Measurements from ENCODE around the gene SP3.
"Not testable (repeated sequence)": the region's sequence is repeated elsewhere in the genome, so short reads cannot be mapped to it uniquely, and the experiment has no call there.

SP3 gene

GRCh38 chr2:173896755-173897154 lies 68.4 kb downstream of the SP3 start:
- H3K4me3 ChIP-seq (ENCODE audit: low read depth, low read length), result no peak overlapping the region
- TF ChIP-seq CTCF (IDR thresholded peaks at IDR 0.05; ENCODE audit: low read depth, low read length, missing control alignments), result no peak
- no peak for DNase-seq (ENCODE audit: low read depth)
- in situ Hi-C loops (cut with HindIII; ENCODE audit: low sequenced_read_pairs), result no loop called here

GRCh38 chr2:173892341-173892740 lies 72.8 kb downstream of the SP3 start:
- H3K4me3 ChIP-seq (ENCODE audit: low read depth, low read length), result no peak overlapping the region
- TF ChIP-seq CTCF (IDR thresholded peaks at IDR 0.05; ENCODE audit: low read depth, low read length, missing control alignments), result no peak
- no peak for DNase-seq (ENCODE audit: low read depth)
- in situ Hi-C loops (cut with HindIII; ENCODE audit: low sequenced_read_pairs), result no loop called here

- H3K4me3 ChIP-seq (ENCODE audit: low read depth, low read length), result no peak overlapping the region
- DNase-seq (ENCODE audit: low read depth), result no peak
- TF ChIP-seq CTCF (IDR thresholded peaks at IDR 0.05; ENCODE audit: low read depth, low read length, missing control alignments), result no peak
- in situ Hi-C loops (cut with HindIII; ENCODE audit: low sequenced_read_pairs), result no loop called here
Observed at GRCh38 chr2:173891315-173892037, 73.7 kb downstream of the SP3 start.

- in situ Hi-C loops (cut with HindIII; ENCODE audit: low sequenced_read_pairs), result not testable (repeated sequence)
Observed at GRCh38 chr2:173889464-173889863, 75.7 kb downstream of the SP3 start.

GRCh38 chr2:173886613-173887012 lies 78.6 kb downstream of the SP3 start:
- no peak for DNase-seq (ENCODE audit: low read depth)
- in situ Hi-C loops (cut with HindIII; ENCODE audit: low sequenced_read_pairs), result no loop called here
- H3K4me3 ChIP-seq (ENCODE audit: low read depth, low read length), result no peak overlapping the region
- no peak for TF ChIP-seq CTCF (IDR thresholded peaks at IDR 0.05; ENCODE audit: low read depth, low read length, missing control alignments)

More at GRCh38 chr2:173889464-173889863, 75.7 kb downstream of the SP3 start:
- not testable (repeated sequence) for DNase-seq (ENCODE audit: low read depth); H3K4me3 ChIP-seq (ENCODE audit: low read depth, low read length)

- in situ Hi-C loops (cut with HindIII; ENCODE audit: low sequenced_read_pairs), result loop anchor here (5.0 kb wide), 1 partner anchor 48 kb away; no protein-coding TSS in a partner anchor
- TF ChIP-seq CTCF (IDR thresholded peaks at IDR 0.05; ENCODE audit: low read depth, low read length, missing control alignments), result peak; percentile 51
- H3K4me3 ChIP-seq (ENCODE audit: low read depth, low read length), result no peak overlapping the region
- peak; percentile 11 for DNase-seq (ENCODE audit: low read depth)
Observed at GRCh38 chr2:173884025-173884802, 81.0 kb downstream of the SP3 start.

- no peak for DNase-seq (ENCODE audit: low read depth)
- TF ChIP-seq CTCF (IDR thresholded peaks at IDR 0.05; ENCODE audit: low read depth, low read length, missing control alignments), result no peak
- in situ Hi-C loops (cut with HindIII; ENCODE audit: low sequenced_read_pairs), result loop anchor here (5.0 kb wide), 1 partner anchor 50 kb away; no protein-coding TSS in a partner anchor
- H3K4me3 ChIP-seq (ENCODE audit: low read depth, low read length), result no peak overlapping the region
Observed at GRCh38 chr2:173881886-173882285, 83.3 kb downstream of the SP3 start.
